ENCODE results near the gene NCAPD3.
"Not testable (repeated sequence)": the region's sequence is repeated elsewhere in the genome, so short reads cannot be mapped to it uniquely, and the experiment has no call there.

Gene NCAPD3

GRCh38 chr11:134126217-134126822 is 97.4 kb downstream of the NCAPD3 start:
- DNase-seq = no peak

- no peak for DNase-seq
Measured at GRCh38 chr11:134125507-134125906, 98.3 kb downstream of the NCAPD3 start.

DNA sequence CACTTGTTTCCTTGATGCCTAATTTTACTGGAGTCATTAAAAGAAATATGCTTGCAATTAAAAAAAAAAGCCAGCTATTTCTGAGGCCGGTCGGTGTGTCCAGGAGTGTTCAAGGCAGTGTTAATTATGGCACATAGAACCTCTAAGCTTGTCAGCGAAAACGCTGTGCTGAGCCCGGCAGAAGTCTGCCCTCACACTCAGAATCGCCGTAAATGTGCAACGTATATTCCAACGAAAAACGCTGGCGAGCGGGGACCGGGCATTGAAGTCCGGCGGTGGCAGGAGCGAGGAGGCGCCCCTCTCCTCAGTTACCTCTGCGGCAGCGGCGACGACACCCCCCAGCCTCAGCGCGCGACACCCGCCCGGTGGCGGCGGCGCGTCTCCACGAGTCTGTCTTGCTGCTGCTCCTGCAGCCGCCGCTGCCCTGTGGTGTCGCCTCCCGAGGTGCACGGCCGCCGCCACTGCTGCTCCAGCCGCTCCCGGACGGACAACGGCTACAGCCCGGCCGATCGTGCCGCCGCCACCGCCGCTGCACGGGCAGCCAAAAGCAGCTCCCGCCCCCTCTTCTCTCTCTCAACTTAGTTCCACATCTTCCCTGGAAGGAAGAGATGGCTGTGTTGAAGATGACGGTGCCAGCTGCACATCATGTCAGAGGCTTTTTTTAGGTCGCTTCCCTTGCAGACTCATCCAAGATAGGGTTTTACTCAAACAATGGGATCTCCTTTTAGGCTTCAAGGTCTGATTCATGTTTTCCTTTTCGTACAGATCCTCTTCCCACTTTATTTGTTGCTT is 98.9 kb downstream of the NCAPD3 start:
- no peak for DNase-seq

- DNase-seq = no peak
Measured at GRCh38 chr11:134120921-134121526, 102.7 kb downstream of the NCAPD3 start.

- peak; percentile 42 for DNase-seq
Measured at GRCh38 chr11:134120143-134120850, 103.5 kb downstream of the NCAPD3 start.

- DNase-seq = no peak
Measured at GRCh38 chr11:134119094-134119493, 104.7 kb downstream of the NCAPD3 start.

GRCh38 chr11:134118006-134118405 is 105.8 kb downstream of the NCAPD3 start:
- DNase-seq = peak; percentile 42

- no peak for DNase-seq
Measured at GRCh38 chr11:134116210-134116609, 107.6 kb downstream of the NCAPD3 start.

DNA sequence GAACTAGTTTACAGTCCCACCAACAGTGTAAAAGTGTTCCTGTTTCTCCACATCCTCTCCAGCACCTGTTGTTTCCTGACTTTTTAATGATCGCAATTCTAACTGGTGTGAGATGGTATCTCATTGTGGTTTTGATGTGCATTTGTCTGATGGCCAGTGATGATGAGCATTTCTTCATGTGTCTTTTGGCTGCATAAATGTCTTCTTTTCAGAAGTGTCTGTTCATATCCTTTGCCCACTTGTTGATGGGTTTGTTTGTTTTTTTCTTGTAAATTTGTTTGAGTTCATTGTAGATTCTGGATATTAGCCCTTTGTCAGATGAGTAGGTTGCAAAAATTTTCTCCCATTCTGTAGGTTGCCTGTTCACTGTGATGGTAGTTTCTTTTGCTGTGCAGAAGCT is 110.0 kb downstream of the NCAPD3 start:
- DNase-seq = not testable (repeated sequence)

GRCh38 chr11:134110252-134110815 is 113.4 kb downstream of the NCAPD3 start:
- no peak for DNase-seq

Measured in NCI-H1092 (cell line).